Measurements from ENCODE around the gene COMMD7. TPM values are rescaled to one million over a fixed set of nuclear protein-coding genes. Genes with fewer than 3 reads are reported as not detected.
A peak's percentile ranks its signal among the peaks of the same experiment; 100 is the strongest.

Gene COMMD7
- total and polyA plus RNA-seq, 9 of the 15 experiments (the other 6 are each of a cell fraction or from before 2014, with no cell fraction given): 11.9 to 69.1 (median 34.7) TPM

DNA sequence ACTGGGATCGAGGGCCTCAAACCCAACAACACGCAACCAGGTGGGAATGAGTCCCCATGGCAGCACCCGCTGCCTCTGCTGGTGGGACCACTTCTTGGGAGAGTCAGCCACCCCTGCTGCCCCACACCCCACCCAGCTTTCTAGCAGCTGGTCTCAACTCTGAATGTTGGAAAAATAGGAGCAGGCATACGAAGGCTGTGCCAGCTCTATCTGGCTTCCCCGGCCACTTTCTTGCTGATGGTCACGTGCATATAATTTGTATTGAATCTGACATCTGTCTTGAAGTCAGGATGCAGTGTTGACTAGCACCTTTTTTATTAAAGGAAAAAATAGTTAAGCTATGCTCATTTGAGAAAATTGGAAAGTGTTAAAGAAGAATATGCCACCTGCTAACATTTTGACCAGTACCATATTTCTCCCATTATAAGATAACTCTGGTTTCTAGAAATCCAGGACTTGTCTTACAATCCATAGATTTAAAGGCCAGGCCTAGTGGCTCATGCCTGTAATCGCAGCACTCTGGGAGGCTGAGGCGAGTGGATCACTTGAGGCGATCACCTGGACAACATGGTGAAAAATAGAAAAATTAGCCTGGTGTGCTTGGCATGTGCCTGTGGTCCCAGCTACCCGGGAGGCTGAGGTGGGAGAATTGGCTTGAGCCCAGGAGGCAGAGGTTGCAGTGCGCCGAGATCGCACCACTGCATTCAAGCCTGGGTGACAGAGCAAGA is 49.6 kb upstream of the COMMD7 start:
- Histone ChIP-seq H3K36me3 (ENCODE audit: control insufficient read depth, insufficient read depth, low read length) (peaks cover 99% of the 10 kb centered on the region), H3K9ac (ENCODE audit: insufficient read depth in 1 of 2, low read depth in 2 of 2, low read length in 2 of 2) (peak overlapping the region in 1 of 2 experiments; percentile 31; a peak in 2 of 4 replicates), H3K9me3 (replicated peaks; ENCODE audit: control insufficient read depth, insufficient read depth, low read depth, low read length) (no peaks in the 10 kb centered on the region), H2AFZ (ENCODE audit: low read depth, low read length) (no peak overlapping the region), H4K20me1 (replicated peaks; ENCODE audit: control insufficient read depth, insufficient read depth, low read length) (peaks cover 8% of the 10 kb centered on the region; the same call in 1 of the 2 replicates), H3K79me2 (ENCODE audit: control insufficient read depth, insufficient read depth, low read length) (peaks cover 6% of the 10 kb centered on the region; the same call in 1 of the 3 replicates), H3K9me1 (ENCODE audit: control insufficient read depth, insufficient read depth, low read length) (no peaks in the 10 kb centered on the region), H3K4me3 (no peak overlapping the region), H3K4me2 (ENCODE audit: insufficient read depth, low read length) (no peak overlapping the region), H3K27me3 (ENCODE audit: control insufficient read depth in 2 of 2, insufficient read depth in 2 of 2, low read length in 2 of 2) (no peaks in the 10 kb centered on the region), H3K4me1 (replicated peaks in 1 of 2; ENCODE audit: control insufficient read depth in 2 of 2, insufficient read depth in 2 of 2, low read length in 2 of 2) (no peaks in the 10 kb centered on the region), H3K27ac (ENCODE audit: extremely low read depth, low read depth, low read length) (no peak overlapping the region)
- 86% methylated on average over 13 of the region's 13 CpGs for WGBS (ENCODE audit: insufficient coverage, low coverage, missing lambda C conversion rate)
- FAIRE-seq: no peak
- TF ChIP-seq, protein P1, sequence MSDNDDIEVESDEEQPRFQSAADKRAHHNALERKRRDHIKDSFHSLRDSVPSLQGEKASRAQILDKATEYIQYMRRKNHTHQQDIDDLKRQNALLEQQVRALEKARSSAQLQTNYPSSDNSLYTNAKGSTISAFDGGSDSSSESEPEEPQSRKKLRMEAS (CRISPR knock-in tag; IDR thresholded peaks at IDR 0.05): no peak
- TF ChIP-seq, protein P2, sequence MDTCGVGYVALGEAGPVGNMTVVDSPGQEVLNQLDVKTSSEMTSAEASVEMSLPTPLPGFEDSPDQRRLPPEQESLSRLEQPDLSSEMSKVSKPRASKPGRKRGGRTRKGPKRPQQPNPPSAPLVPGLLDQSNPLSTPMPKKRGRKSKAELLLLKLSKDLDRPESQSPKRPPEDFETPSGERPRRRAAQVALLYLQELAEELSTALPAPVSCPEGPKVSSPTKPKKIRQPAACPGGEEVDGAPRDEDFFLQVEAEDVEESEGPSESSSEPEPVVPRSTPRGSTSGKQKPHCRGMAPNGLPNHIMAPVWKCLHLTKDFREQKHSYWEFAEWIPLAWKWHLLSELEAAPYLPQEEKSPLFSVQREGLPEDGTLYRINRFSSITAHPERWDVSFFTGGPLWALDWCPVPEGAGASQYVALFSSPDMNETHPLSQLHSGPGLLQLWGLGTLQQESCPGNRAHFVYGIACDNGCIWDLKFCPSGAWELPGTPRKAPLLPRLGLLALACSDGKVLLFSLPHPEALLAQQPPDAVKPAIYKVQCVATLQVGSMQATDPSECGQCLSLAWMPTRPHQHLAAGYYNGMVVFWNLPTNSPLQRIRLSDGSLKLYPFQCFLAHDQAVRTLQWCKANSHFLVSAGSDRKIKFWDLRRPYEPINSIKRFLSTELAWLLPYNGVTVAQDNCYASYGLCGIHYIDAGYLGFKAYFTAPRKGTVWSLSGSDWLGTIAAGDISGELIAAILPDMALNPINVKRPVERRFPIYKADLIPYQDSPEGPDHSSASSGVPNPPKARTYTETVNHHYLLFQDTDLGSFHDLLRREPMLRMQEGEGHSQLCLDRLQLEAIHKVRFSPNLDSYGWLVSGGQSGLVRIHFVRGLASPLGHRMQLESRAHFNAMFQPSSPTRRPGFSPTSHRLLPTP (IDR thresholded peaks at IDR 0.05; ENCODE audit: borderline replicate concordance, extremely low read depth, insufficient read length): no peak
- peak; percentile 49 for TF ChIP-seq RBM22 (IDR thresholded peaks at IDR 0.05; ENCODE audit: low read depth, low read length, poor library complexity, severe bottlenecking)
- in situ Hi-C loops (cut with MboI) (no loop called here), intact Hi-C loops (cut with micrococcal nuclease) (loop anchor here (10.0 kb wide), 1 partner anchor 302 kb away; no protein-coding TSS in a partner anchor)
- no peak for DNase-seq (ENCODE audit: extremely low read depth in 1 of 4, low spot score in 3 of 4)
- ChIA-PET CTCF (ENCODE audit: low intra/inter-chr PET ratio) (no interaction called here), POLR2A (interaction anchor here (0.6 to 0.9 kb wide), 2 partner anchors 19 to 26 kb away, joined by 3 read pairs; no protein-coding TSS in a partner anchor)
- no peak for ATAC-seq
- BruUV-seq (replicated peaks): no TSS peak
